ENCODE data around the gene HYCC1.

Gene HYCC1

DNA sequence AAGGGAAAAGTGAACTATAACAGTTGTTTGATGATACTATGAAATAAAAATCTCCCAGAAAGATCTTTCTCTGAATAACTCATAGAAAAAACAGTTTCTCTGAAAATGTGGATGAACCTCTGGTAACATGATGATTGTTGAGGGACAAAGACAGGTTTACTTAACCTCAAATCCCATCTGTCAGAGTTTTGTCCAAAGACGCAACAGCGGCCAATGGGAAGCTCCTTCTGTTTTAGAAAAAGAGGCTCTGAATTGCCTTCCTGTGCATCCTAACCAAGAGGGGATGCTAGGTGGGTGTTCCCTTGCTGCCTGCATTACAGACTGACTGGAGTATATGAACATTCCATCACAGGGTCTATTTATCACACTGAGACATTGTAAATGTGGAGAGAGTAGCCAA lies 8.9 kb upstream of the HYCC1 start:
- Mint-ChIP-seq H3K36me3 (peaks cover 5% of the 10 kb centered on the region), H3K27ac (no peak overlapping the region), H3K4me3 (no peak overlapping the region), H3K27me3 (no peaks in the 10 kb centered on the region), H3K9me3 (peaks cover 3% of the 10 kb centered on the region), H3K4me1 (peaks cover 36% of the 10 kb centered on the region)
- no peak for ATAC-seq

- Mint-ChIP-seq H3K27me3 (no peaks in the 10 kb centered on the region), H3K36me3 (peaks cover 5% of the 10 kb centered on the region), H3K27ac (no peak overlapping the region), H3K4me1 (peaks cover 41% of the 10 kb centered on the region), H3K9me3 (peaks cover 3% of the 10 kb centered on the region), H3K4me3 (no peak overlapping the region)
- ATAC-seq = no peak
These were observed 8.4 kb upstream of the HYCC1 start for GRCh38 chr7:23022258-23022769.

DNA sequence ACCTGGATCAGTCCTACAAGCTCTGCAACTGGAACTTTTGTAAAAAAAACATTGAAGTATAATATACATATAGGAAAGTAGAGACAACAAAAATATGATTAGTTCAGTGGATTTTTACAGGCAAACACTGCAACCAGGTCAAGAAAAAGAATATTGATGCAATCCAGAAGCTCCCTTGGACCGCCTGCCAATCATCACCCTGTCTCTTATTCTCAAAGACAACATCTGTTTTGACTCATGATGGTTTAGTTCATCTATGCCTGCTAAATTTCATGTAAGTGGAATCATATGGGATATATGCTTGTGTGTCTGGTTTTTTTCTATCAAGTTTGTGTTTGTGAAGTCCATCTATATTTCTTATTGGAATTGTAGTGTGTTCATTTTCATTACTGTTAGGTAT lies 7.7 kb upstream of the HYCC1 start:
- Mint-ChIP-seq H3K9me3 (peaks cover 3% of the 10 kb centered on the region), H3K4me3 (no peak overlapping the region), H3K4me1 (peaks cover 48% of the 10 kb centered on the region), H3K27me3 (no peaks in the 10 kb centered on the region), H3K27ac (no peak overlapping the region), H3K36me3 (peaks cover 5% of the 10 kb centered on the region)
- ATAC-seq = no peak

- Mint-ChIP-seq H3K4me1 (peaks cover 55% of the 10 kb centered on the region), H3K27ac (peak overlapping the region; percentile 30), H3K4me3 (no peak overlapping the region), H3K36me3 (peaks cover 5% of the 10 kb centered on the region), H3K9me3 (peaks cover 8% of the 10 kb centered on the region), H3K27me3 (no peaks in the 10 kb centered on the region)
- peak; percentile 61 for ATAC-seq
These were observed 6.9 kb upstream of the HYCC1 start for GRCh38 chr7:23020742-23021401.

DNA sequence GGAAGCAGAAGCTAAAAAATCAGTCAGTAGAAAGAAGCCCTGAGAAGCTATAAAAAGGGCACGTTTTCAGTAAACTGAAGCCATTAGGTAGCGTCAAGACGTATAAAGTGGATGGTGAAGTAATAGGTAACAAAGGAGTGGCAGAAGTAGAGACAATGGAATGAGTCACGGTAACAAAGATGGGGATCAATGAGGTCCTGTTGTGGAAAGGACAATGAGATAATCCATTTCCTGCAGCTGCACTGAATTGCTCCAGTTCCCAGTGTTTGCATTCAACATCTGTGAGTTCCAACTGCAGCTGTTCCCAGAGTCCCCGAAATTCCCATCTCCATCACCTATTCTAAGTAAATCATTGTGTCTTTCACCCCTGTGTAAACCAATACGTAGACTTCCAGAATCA lies 4.8 kb upstream of the HYCC1 start:
- no peak overlapping the region for H3K4me3 Mint-ChIP-seq
- no peak for ATAC-seq
- peaks cover 5% of the 10 kb centered on the region for H3K36me3 Mint-ChIP-seq
- peaks cover 12% of the 10 kb centered on the region for H3K9me3 Mint-ChIP-seq
- H3K27ac Mint-ChIP-seq = no peak overlapping the region
- no peaks in the 10 kb centered on the region for H3K27me3 Mint-ChIP-seq
- H3K4me1 Mint-ChIP-seq = peaks cover 51% of the 10 kb centered on the region

GRCh38 chr7:23017309-23017708 lies 3.4 kb upstream of the HYCC1 start:
- peaks cover 49% of the 10 kb centered on the region for H3K4me1 Mint-ChIP-seq
- peak overlapping the region; percentile 41 for H3K27ac Mint-ChIP-seq
- no peak overlapping the region for H3K4me3 Mint-ChIP-seq
- no peaks in the 10 kb centered on the region for H3K27me3 Mint-ChIP-seq
- ATAC-seq = no peak
- peaks cover 10% of the 10 kb centered on the region for H3K9me3 Mint-ChIP-seq
- H3K36me3 Mint-ChIP-seq = peaks cover 2% of the 10 kb centered on the region

GRCh38 chr7:23016345-23017253 lies 2.7 kb upstream of the HYCC1 start:
- Mint-ChIP-seq H3K36me3 (no peaks in the 10 kb centered on the region), H3K27ac (peak overlapping the region; percentile 41), H3K4me1 (peaks cover 47% of the 10 kb centered on the region), H3K9me3 (peaks cover 9% of the 10 kb centered on the region), H3K27me3 (no peaks in the 10 kb centered on the region), H3K4me3 (no peak overlapping the region)
- ATAC-seq = no peak

DNA sequence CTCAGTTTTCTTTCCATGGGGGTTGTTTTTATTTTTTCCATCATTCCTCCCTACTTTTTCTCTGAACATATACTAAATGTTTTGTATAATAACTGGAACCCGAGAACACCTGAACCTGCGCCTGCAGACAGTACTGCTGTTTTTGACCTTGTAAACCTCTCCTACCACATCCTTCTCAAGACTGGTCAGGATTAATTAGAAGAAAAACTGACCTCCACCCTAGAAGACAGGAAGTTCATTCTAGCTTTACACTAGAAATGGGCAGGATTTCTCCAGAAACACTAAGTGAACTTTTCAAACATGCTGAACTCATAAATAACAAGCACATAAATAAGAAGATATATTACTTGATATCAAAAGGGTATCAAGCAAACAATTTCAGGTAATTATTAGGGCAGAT lies 751 bp upstream of the HYCC1 start:
- Mint-ChIP-seq H3K4me1 (peaks cover 38% of the 10 kb centered on the region), H3K4me3 (no peak overlapping the region), H3K27ac (no peak overlapping the region), H3K9me3 (peaks cover 9% of the 10 kb centered on the region), H3K36me3 (no peaks in the 10 kb centered on the region), H3K27me3 (no peaks in the 10 kb centered on the region)
- ATAC-seq = no peak

- peak; percentile 29 for ATAC-seq
These were observed 819 bp downstream of the HYCC1 start for GRCh38 chr7:23012908-23013714.

DNA sequence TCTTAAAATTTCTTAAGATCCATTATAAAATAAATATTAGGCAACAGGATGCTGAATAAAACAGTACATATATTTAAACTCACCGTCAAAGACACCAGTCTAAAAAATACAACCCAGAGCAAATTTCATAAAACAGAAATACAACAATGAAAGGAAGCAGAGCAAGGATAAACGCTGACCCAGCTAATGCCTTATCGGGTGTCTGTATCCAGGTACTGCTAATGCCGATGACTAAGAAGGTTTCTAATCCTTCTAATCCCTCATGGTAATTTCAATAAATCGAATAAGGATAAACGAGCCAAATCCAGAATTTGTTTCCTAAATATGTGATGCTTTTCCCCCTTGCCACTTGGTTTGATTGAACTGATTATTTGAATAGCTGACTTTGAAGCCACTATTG lies 1.7 kb downstream of the HYCC1 start:
- H3K4me3 Mint-ChIP-seq = no peak overlapping the region
- no peaks in the 10 kb centered on the region for H3K36me3 Mint-ChIP-seq
- no peak overlapping the region for H3K27ac Mint-ChIP-seq
- peaks cover 9% of the 10 kb centered on the region for H3K9me3 Mint-ChIP-seq
- ATAC-seq = no peak
- H3K4me1 Mint-ChIP-seq = peaks cover 21% of the 10 kb centered on the region
- H3K27me3 Mint-ChIP-seq = no peaks in the 10 kb centered on the region

More at GRCh38 chr7:23012908-23013714, 819 bp downstream of the HYCC1 start:
- Mint-ChIP-seq H3K4me1 (peaks cover 30% of the 10 kb centered on the region), H3K9me3 (peaks cover 9% of the 10 kb centered on the region), H3K27me3 (no peaks in the 10 kb centered on the region), H3K36me3 (no peaks in the 10 kb centered on the region), H3K27ac (no peak overlapping the region), H3K4me3 (no peak overlapping the region)

DNA sequence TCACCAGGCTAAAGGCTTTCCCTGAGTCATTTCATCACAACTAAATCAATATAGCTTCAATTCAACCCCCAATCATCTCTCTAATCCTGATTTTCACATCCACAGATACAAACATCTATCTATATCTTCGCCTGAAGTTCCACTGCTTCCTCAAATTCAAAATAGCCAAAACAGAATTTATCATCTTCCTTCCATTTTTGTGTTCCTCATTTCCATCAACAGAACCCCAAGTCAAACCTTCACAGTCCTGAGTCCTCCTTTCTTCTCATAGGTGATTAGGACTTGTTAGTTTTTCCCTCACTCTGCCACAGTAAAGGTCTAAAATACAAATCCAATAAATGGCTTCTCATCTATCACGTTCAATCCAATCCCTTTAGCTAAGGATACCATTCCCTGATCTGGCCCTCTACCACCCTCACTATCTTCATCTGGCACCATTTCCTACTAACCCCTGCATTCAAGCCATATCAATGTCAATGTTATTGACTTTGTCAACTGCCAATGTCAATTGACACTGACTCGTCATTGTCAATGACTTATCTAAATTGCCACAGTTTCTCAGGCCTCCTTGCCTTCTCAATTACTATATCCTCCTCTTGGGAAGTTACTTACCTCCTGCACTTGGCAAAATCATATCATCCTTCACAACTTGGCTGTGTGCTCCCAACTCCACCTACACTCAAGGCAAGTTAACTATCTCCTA lies 2.6 kb downstream of the HYCC1 start:
- H3K36me3 Mint-ChIP-seq = no peaks in the 10 kb centered on the region
- no peaks in the 10 kb centered on the region for H3K27me3 Mint-ChIP-seq
- H3K9me3 Mint-ChIP-seq = peaks cover 8% of the 10 kb centered on the region
- peaks cover 13% of the 10 kb centered on the region for H3K4me1 Mint-ChIP-seq
- ATAC-seq = no peak
- H3K27ac Mint-ChIP-seq = no peak overlapping the region
- no peak overlapping the region for H3K4me3 Mint-ChIP-seq

GRCh38 chr7:23009303-23009702 lies 4.6 kb downstream of the HYCC1 start:
- H3K36me3 Mint-ChIP-seq = no peaks in the 10 kb centered on the region
- no peak overlapping the region for H3K27ac Mint-ChIP-seq
- H3K4me3 Mint-ChIP-seq = no peak overlapping the region
- H3K4me1 Mint-ChIP-seq = peaks cover 8% of the 10 kb centered on the region
- H3K9me3 Mint-ChIP-seq = no peaks in the 10 kb centered on the region
- no peak for ATAC-seq
- no peaks in the 10 kb centered on the region for H3K27me3 Mint-ChIP-seq

DNA sequence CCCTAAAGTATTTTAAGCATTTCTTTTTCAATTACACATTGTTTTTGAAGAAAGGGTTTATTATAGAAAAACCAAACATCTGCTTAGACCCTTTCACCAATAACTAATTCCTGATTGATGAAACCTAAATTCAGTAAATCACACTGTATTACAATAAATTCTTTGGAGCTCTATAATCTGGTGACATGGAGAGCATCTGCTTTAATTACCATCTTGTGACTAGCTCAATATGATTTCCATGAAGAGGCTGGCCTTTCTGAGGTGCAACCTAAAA lies 9.7 kb downstream of the HYCC1 start:
- no peaks in the 10 kb centered on the region for H3K36me3 Mint-ChIP-seq
- no peaks in the 10 kb centered on the region for H3K9me3 Mint-ChIP-seq
- ATAC-seq = no peak
- H3K4me1 Mint-ChIP-seq = peaks cover 25% of the 10 kb centered on the region
- no peak overlapping the region for H3K27ac Mint-ChIP-seq
- no peaks in the 10 kb centered on the region for H3K27me3 Mint-ChIP-seq
- no peak overlapping the region for H3K4me3 Mint-ChIP-seq

- Mint-ChIP-seq H3K27me3 (no peaks in the 10 kb centered on the region), H3K36me3 (no peaks in the 10 kb centered on the region), H3K4me1 (peaks cover 27% of the 10 kb centered on the region), H3K27ac (no peak overlapping the region), H3K4me3 (no peak overlapping the region), H3K9me3 (no peaks in the 10 kb centered on the region)
- no peak for ATAC-seq
These were observed 10.3 kb downstream of the HYCC1 start for GRCh38 chr7:23003505-23004246.
